ENCODE results near the gene SLC16A7.

- no peak for TF ChIP-seq EZH2 (IDR thresholded peaks at IDR 0.05; ENCODE audit: insufficient read depth, poor library complexity, severe bottlenecking)
- TF ChIP-seq EZH2phosphoT487 (IDR thresholded peaks at IDR 0.05; ENCODE audit: insufficient read depth, low read depth), result no peak
Measured at GRCh38 chr12:59737725-59738463, 142.1 kb downstream of the SLC16A7 start.
